ENCODE measurements around the gene LENG8.
"Not testable (repeated sequence)": the region's sequence is repeated elsewhere in the genome, so short reads cannot be mapped to it uniquely, and the experiment has no call there.

LENG8 gene

DNA sequence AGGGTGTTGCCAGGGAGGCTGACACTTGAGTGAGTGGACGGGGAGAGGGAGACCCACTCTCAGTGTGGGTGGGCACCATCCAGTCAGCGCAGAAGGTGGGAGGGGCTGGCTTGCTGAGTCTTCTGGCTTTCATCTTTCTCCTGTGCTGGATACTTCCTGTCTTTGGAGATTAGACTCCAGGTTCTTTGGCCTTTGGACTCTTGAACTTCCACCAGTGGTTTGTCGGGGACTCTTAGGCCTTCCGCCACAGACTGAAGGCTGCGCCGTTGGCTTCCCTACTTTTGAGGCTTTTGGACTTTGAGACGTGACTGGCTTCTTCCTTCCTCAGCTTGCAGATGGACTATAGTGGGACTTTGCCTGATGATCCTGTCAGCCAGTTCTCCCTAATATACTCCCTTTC lies 4.3 kb upstream of the LENG8 start:
- DNase-seq (ENCODE audit: low read depth): no peak

GRCh38 chr19:54446349-54446748 lies 2.6 kb upstream of the LENG8 start:
- not testable (repeated sequence) for DNase-seq (ENCODE audit: low read depth)

DNA sequence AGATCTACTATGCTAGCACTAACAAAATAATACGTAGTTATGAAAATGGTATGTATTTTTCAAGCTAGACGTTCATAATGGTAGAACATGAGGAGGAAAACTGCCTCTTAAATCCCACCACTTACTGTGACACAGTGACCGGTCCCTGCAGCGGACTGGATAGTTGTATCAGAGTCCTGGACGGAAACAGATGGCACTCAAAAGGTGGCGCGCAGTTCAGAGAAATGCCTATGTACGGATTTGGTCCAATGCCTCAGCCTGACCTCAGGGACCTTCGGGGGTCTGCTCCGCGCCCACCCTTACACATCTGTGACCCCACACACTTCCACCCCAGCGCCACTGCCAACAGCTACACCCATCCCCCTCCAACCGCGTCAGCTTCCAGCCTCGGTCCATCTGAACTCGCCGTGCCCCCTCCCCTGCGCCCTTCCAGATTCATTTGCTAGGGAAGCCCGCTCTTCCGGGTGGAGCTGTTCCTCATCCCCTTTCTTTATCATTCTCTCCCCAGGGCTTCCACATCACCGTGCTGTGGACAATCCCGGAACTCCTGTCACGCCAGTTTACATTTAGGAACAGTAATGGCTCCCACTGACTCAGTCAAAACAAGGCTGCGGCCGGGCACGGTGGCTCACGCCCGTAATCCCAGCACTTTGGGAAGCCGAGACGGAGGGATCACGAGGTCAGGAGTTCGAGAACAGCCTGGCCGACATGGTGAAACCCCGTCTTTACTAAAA lies 792 bp upstream of the LENG8 start:
- no peak for DNase-seq (ENCODE audit: low read depth)

DNA sequence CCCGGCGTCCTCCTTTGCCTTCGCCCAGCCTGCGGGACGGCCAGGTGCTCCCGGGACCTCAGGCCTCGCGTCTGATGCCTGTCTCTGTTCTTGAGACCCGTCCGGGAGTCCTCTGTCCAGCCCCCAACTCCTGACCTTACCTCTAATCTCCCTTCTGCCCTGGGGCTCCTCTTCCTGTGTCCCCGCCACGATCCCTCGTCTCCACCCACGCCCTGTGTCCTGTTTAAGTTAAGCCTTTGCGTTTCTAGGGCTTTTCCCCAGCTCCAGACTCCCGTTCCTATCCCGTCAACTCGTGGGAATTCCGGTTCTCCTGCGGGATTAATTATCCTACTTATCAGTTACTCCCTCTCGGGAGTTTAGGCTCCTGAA lies 686 bp downstream of the LENG8 start:
- DNase-seq (ENCODE audit: low read depth): no peak

GRCh38 chr19:54451331-54451871 lies 2.4 kb downstream of the LENG8 start:
- DNase-seq (ENCODE audit: low read depth): no peak

- DNase-seq (ENCODE audit: low read depth): no peak
Measured at GRCh38 chr19:54451997-54452396, 3.0 kb downstream of the LENG8 start.

DNA sequence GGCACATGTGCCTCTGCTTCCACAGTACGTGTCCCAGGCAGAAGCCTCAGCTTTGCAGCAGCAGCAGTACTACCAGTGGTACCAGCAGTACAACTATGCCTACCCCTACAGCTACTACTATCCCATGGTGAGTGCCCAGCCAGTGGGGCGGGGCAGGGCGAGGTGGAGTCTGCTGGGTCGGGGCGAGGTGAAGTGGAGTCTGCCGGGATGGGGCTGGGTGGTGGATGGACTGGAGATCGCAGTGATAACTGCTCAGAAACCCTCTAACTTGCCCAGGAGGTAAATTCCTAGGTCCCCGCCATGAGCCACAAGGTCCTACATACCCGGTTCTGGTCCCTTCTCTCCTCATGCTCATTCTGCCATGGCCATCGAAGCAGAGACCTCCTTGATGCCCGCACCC lies 3.6 kb downstream of the LENG8 start:
- DNase-seq (ENCODE audit: low read depth): no peak

GRCh38 chr19:54453921-54454780 lies 5.2 kb downstream of the LENG8 start:
- DNase-seq (ENCODE audit: low read depth): no peak

DNA sequence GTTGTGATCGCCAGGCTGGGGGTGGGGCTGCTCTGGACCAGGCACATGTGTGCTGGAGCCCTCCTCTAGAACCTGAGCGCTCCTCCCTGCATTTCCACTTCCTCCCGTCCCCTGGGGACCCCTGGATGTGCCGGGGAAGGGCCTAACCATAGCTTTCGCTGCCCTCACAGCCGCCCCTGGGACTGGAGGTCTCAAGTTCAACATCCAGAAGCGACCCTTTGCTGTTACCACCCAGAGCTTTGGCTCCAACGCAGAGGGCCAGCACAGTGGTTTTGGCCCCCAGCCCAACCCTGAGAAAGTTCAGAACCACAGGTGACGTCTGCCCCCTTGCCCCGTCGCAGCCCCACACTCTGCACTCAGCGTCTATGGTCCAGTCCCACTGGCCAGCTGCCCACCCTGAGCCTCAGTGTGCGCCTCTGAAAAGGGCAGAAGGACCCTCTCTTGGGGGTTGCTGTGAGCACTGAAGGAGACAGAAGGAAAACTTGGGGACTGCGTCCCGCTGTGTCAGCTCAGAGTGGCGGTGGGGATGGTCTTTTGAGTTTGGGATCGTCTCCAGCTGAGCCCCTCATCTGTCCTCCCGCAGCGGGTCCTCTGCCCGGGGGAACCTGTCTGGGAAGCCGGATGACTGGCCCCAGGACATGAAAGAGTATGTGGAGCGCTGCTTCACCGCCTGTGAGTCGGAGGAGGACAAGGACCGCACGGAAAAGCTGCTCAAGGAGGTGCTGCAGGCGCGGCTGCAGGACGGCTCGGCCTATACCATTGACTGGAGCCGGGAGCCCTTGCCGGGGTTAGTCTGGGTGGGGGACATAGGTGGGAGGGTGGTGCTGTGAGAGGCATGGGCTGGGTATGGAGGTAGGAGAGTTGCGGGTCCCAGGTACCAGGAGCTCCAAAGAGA lies 6.0 kb downstream of the LENG8 start:
- no peak for DNase-seq (ENCODE audit: low read depth)

DNA sequence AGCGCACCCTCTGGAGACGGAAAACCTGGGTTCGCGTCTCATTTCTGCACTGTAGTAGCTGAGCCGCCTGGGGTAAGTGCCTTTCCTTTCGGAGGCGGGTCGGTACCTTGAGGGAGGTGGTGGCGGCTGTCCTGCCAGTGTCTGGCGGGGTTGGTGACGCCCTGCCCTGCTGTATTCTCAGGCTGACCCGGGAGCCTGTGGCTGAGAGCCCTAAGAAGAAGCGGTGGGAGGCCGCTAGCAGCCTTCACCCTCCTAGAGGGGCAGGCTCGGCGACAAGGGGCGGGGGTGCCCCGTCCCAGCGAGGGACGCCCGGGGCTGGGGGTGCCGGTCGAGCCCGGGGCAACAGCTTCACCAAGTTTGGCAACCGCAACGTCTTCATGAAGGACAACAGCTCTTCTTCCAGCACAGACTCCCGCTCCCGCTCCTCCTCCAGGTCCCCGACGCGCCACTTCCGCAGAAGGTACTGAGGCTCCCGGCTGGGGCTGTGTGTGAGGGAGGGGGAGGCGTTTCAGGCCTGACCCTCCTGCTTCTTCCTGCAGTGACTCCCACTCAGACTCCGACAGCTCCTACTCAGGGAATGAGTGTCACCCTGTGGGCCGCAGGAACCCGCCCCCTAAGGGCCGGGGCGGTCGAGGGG lies 6.9 kb downstream of the LENG8 start:
- DNase-seq (ENCODE audit: low read depth): no peak

GRCh38 chr19:54456423-54457373 lies 7.7 kb downstream of the LENG8 start:
- DNase-seq (ENCODE audit: low read depth): no peak

DNA sequence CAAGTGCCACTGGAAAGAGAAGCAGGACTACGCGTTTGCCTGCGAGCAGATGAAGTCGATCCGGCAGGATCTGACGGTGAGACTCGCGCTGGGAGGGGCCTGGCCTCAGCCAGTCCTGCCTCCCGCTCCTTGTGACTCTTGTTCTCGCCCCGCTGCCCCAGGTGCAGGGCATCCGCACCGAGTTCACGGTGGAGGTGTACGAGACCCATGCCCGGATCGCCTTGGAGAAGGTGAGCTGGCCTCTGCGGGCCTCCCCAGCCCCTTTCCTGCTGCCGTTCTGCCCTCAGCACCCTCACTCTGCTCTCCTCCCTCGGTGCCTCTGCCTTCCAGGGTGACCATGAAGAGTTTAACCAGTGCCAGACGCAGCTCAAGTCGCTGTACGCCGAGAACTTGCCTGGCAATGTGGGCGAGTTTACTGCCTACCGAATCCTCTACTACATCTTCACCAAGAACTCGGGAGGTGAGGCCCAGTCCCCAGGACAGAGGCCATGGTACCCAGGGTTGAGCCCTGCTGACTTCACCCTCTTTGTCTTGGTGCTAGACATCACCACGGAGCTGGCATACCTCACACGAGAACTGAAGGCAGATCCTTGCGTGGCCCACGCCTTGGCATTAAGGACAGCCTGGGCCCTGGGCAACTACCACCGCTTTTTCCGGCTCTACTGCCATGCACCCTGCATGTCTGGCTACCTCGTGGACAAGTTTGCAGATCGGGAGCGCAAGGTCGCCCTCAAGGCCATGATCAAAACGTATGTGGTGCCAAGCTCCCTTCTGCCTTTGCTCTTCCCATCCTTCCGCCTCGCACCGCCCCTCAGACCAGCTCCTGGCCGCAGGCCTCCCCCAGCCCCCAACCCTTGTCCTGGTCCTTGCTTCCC lies 9.0 kb downstream of the LENG8 start:
- DNase-seq (ENCODE audit: low read depth): no peak

- no peak for DNase-seq (ENCODE audit: low read depth)
Measured at GRCh38 chr19:54458648-54459281, 9.8 kb downstream of the LENG8 start.

GRCh38 chr19:54459282-54460229 lies 10.6 kb downstream of the LENG8 start:
- no peak for DNase-seq (ENCODE audit: low read depth)

DNA sequence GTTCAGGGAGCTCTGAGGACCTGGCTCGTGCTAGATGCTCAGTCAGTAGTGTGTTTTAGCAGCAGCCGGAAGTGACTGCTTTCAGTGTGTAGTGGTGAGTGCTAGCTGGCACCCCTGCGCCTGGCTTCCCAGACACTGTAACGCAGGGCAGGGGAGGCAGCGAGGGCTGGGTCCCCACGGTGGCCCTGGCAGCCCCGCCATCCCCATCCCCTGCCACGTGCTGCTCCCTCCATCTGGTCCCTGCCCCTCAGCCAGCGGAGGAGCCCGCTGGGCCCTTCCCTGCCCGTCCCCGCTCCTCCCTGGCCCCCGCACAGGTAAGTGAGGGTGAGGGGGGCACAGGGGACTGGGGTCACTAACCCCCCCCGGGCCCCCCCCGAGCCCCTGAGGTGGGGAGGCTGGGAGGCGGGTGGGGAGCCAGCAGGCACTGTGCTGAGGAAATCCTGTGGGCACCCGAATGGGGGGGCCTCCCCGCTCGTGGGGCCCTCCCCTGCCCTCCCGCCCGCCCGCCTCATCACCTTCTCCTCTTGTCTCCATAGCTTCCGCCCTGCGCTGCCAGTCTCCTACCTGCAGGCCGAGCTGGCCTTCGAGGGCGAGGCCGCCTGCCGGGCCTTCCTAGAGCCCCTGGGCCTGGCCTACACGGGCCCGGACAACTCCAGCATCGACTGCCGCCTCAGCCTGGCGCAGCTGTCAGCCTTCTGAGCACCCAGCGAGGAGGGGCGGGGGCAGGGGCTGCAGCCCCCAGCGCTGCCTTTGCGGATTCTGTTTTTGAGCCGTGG lies 11.4 kb downstream of the LENG8 start:
- no peak for DNase-seq (ENCODE audit: low read depth)

- DNase-seq (ENCODE audit: low read depth): no peak
Measured at GRCh38 chr19:54461210-54461609, 12.2 kb downstream of the LENG8 start.

GRCh38 chr19:54461613-54462012 lies 12.6 kb downstream of the LENG8 start:
- no peak for DNase-seq (ENCODE audit: low read depth)

Data from T follicular helper cell (primary cell).